NB4 (cell line): Measurements from ENCODE around the gene UBN2.
"Not testable (repeated sequence)": the region's sequence is repeated elsewhere in the genome, so short reads cannot be mapped to it uniquely, and the experiment has no call there.

ENCODE experiments used
- DNase-seq: peaks from one replicate; pipeline ENCODE4 v3.0.0; 2010; ENCODE audit warnings: low read depth
- H3K4me3 ChIP-seq: one replicate; pipeline ENCODE4 v1.5.1; 2011; ENCODE audit warnings: mild to moderate bottlenecking, low read depth, low read length, moderate library complexity
- CTCF ChIP-seq: IDR thresholded peaks from one replicate; pipeline ENCODE4 v1.5.1; 2012; ENCODE audit warnings: low read depth, low read length
- MAX ChIP-seq: IDR thresholded peaks from 2 replicates; pipeline ENCODE4 v1.6.1; 2011; ENCODE audit warnings: low read depth, low read length
- MYC ChIP-seq: IDR thresholded peaks from 2 replicates; pipeline ENCODE4 v1.6.1; 2011; ENCODE audit warnings: low read depth, low read length
- POLR2A ChIP-seq: IDR thresholded peaks from 2 replicates; pipeline ENCODE4 v1.6.1; 2011; ENCODE audit warnings: mild to moderate bottlenecking; ENCODE audit not compliant: insufficient read length; ENCODE audit errors: extremely low read depth

Gene UBN2

GRCh38 chr7:139189357-139189756, 41.7 kb upstream of the UBN2 start:
- TF ChIP-seq MYC (no peak), POLR2A (no peak), MAX (no peak), CTCF (no peak)
- H3K4me3 ChIP-seq: no peak overlapping the region
- DNase-seq: no peak

- no peak for DNase-seq
- no peak for TF ChIP-seq MYC
- no peak for TF ChIP-seq MAX
- no peak for TF ChIP-seq CTCF
- TF ChIP-seq POLR2A: no peak
- no peak overlapping the region for H3K4me3 ChIP-seq
Measured at GRCh38 chr7:139192014-139192706, 38.9 kb upstream of the UBN2 start.

DNA sequence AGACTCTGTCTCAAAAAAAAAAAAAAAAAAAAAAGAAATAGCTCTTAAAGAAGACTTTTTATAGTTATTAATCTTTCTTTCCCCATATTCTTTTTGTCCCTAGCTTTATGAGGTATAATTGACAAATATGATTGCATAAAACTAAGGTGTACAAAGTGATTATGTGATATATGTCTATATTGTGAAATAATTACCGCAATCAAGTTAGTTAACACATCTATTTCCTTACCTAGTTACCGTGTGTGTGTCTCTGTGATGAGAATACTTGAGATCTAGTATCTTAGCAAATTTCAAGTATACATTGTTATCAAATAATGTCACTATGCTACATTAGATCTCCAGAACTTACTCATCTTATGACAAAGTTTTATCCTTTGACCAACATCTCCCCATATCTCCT, 30.7 kb upstream of the UBN2 start:
- H3K4me3 ChIP-seq: no peak overlapping the region
- no peak for DNase-seq
- TF ChIP-seq MAX: no peak
- TF ChIP-seq POLR2A: no peak
- TF ChIP-seq CTCF: no peak
- TF ChIP-seq MYC: no peak

DNA sequence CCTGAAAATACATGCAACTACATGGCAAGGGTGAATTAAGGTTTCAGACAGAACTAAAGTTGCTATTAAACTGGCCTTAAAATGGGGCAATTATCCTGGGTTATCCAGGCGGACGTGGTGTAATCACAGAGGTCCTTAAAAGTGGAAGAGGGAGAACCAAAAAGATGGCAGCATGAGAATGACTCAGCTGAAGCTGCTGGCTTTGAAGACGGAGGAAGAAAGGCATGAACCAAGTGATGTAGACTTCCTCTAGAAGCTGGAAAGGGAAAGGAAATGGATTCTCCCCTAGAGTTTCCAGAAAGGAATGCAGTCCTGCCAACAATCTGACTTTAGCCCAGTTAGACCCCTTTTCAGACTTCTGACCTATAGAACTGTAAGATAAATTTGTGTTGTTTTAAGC, 27.0 kb upstream of the UBN2 start:
- DNase-seq: no peak
- H3K4me3 ChIP-seq: no peak overlapping the region
- TF ChIP-seq POLR2A (no peak), MAX (no peak), CTCF (no peak), MYC (no peak)

GRCh38 chr7:139205843-139206242, 25.2 kb upstream of the UBN2 start:
- no peak overlapping the region for H3K4me3 ChIP-seq
- TF ChIP-seq MAX: no peak
- no peak for TF ChIP-seq POLR2A
- TF ChIP-seq CTCF: no peak
- no peak for DNase-seq

GRCh38 chr7:139212133-139212532, 18.9 kb upstream of the UBN2 start:
- H3K4me3 ChIP-seq: no peak overlapping the region
- DNase-seq: no peak
- TF ChIP-seq CTCF: no peak
- TF ChIP-seq MYC: no peak
- no peak for TF ChIP-seq POLR2A
- no peak for TF ChIP-seq MAX

GRCh38 chr7:139213489-139213888, 17.5 kb upstream of the UBN2 start:
- not testable (repeated sequence) for H3K4me3 ChIP-seq, DNase-seq
